HG03159 (cell line): ENCODE data around the gene MAP3K14.
A peak's percentile ranks its signal among the peaks of the same experiment; 100 is the strongest.

ENCODE experiments used
- ATAC-seq: cut with Tn5 transposase; IDR thresholded peaks from one replicate; pipeline ENCODE4 v1.9.1; 2021; ENCODE audit warnings: mild to moderate bottlenecking, moderate library complexity; ENCODE audit not compliant: unreplicated experiment

The MAP3K14 gene

DNA sequence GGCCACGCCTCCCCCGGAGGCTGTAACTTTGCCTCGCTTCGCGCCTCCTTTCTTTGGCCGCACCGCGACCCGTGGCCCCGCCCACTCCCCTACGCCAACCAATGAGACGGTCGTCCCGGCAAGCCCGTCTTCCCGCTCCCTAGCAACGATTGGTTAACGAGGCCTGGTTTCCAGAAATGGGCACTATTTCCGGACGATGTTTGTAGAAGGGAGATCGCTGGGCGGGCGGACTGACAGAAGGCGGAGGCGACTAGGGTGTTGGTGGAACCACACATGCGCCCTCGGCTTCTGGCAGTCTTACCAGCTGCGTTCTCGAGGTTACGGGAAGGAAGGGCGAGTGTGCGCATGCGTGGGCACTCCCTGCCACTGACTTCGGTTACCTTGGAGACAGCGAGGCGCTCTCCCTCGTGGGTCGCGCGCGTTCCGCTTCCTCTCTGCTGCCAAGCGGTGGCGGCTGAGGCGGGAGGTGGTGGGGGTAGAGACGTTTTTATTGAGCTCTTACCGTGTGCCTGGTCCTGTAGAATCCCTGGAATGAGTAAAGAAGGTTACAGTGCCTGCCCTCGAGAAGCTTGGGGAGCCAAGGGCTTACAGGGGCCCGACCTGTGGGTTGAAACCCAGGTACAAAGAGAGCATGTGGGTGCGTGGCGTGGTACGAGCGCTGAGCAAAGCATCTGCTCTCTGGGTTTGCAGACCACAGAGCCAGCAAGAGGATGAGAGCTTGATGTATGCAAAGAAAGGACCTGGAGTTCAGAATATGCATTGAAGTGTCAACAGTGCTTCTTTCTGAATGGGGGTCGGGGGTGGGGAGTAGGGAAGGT, 500 bp upstream of the MAP3K14 start:
- ATAC-seq: peak; percentile 68

DNA sequence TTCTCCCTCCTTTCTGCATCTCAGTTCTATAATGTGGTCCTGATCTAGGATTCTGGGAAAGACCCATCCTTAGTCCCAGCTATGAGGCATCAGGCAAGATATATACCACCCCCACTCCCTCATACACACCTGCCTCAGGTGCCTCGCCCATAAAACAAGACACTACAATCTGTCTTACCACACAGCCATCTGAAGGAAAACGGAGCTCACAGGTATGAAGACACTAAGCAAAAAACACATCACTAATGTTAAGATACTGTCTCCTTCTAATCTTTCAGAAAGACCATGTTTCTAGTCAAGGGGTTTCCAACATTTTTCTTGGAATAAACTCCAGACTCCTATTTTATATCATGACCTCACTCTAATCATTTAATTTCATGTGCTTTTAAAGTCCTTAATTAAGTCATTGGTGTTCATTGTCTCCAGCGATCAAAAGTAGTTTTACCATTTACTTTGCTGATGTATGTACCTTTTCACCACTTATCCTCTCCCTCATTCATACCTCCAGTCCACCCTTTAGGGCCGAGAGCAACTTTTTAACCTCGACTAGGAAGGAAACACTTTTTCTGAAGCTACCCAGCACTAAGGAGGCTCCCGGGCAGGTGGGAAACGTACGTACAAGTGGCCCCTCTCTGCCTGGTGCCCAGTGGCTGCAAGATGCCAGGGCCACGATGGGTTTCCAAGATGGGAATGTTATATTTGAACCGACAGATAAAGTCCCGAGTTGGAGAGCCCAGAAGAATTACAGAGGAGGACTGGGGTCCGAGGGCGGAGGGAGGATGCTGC, 979 bp downstream of the MAP3K14 start:
- ATAC-seq: no peak

DNA sequence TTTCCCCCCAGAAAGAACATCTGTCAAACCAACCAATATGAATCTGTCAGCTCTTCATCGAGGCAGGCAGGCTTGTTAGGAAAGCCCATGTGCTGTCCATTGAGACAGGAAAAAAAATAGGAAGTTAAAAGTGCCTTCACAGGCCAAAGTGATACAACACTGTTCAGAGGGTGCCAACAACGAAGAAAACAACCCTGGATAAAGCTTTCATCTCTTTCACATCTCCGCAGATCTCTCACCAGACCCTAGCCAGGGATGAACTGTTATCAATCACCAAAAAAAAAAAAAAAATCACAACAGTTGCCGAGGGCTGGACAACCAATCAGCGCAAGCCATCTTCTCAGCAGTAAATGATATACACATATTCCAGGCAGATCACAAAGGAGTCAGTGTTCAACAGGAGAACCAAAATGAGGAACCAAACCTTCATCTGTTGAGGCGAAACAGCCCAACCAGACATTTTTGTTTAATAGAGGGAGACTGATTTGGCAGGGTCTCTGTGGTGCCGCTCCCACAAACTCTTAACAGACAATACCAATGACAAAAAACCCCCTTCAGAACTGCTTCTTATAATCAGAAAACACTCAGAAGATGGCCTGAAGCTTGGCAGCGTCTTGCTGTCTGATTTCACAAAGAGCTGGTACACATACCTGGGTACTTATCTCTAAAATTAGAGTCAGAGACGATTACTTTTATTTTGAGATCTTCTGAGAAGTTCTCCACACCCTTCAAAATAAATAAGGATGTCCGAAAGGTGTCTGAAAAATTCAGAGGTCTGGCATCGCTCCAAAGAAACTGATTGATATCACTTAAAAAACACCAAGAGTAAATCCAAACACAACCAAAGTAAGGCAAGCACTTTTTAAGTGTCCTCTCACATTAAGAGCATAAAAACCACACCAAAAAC, 1.8 kb downstream of the MAP3K14 start:
- no peak for ATAC-seq

DNA sequence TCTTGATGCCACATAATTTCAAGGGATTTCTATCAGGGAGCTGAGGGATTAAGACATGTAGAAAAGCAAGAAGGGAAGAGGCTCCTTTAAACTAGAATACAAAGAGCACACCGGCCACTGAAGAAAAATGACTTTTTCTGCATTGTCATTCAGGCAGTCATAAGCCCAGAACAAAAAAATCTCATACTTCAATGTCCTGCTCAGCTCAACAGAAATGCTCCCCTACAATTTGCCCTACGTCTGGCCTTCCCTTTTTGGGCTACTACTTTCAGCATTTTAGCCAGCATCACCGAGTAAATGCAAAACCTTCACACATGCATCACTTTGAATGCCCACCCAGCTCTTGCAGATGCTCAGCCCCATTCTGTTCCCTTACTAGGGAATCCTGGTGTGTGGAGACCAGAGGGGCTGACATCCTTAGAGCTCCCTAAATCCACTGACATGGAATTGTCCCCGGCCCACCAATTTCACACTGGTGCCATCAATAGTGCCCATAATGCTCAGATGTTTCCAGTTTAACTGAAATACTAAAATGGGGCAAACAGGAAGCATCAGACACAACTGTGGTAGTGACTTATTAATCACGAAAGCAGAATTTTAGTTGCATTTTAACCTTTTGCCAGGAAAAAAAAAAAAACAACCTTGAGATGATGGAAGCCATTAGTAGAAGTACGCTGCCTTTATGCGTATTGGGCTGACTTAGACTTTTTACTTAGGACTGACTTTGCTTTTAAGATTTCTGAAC, 2.7 kb downstream of the MAP3K14 start:
- no peak for ATAC-seq

DNA sequence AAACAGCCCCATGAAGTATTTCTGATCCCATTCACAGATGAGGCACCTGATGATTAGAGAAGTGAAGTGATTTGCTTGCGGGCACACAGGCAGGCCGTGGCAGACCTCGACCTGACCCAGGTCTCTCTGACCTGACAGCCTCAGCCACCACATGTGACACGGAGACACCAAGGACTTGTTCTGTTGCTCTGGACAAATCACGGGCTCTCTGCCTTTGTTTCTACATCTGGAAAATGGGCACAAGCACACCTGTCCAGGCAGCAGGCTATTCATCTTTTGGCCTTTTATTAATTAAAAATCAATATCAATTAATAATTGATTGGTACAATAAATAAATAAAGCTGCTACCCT, 3.4 kb downstream of the MAP3K14 start:
- no peak for ATAC-seq

DNA sequence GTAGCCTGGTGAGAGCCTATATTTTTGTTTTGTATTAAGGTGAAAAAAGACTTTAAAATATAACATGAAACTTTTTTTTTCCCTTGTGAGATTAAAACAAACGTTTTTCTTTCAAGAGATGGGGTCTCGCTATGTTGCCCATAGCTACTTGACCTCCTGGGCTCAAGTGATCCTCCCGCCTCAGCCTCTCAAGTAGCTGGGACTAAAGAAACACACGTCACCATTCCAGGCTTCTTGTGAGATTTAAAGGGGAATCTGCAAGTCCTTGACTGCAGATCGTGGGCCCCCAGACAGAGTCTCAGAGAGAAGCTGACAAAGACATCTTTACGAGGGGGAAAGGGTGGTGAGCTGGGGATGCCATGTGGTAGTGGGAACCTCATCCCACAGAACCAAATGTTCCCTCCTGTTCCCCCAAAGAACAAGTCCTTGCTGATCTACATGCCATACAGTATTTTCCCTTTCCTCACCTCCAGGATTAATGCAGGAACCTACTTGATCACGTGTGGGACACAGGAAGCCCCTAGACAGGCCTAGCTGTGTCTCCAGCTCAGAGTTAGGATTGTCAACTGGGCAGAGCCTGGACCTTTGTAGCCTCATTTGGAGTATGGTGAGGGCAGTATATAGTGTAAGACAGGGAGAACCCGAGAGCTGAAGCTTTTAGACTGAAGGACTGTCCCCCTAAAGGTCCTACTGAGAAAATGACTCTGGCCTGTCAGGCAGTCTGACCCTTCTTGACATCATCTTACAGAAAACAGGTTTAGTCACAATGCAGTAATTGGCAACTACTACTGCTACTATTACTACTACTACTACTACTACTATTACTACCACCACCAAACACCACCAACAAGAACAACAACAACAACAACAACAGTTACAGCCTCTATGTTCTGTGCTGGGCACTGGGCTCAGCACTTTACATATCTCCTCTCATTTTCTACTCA, 4.1 kb downstream of the MAP3K14 start:
- ATAC-seq: no peak

DNA sequence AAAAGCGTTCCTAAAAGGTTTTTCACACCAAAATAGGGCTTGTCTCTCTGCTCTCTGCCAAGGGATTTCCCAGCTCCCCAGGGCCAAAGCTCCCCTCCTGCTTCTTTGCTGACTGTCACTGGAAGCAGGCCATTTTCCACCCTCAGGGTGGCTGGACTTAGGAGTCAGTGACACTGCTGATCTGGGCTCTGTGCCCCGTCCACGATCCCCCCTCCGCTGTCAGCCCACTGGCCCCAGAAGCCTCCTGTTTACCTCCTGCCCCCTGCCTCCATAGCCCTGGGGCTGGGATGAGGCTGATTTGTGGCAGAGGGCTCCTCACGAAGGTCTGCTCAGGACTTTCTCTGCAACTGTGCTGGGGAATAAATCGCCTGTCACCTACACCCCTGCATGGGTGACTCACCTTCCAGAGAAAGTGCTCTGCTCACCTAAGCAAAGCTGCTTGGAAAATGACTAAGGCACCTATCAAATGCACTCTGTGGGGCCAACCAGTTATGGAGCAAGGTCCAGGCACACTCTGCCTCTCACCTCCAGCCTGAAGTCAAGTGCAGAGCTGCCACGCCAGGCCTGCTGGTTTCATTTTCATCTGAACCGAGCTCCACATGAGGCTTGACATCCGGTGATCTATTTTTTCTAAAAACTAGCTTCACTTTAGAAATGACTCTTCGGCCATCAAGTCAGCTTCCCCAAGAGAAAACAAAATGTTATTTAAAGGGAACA, 4.9 kb downstream of the MAP3K14 start:
- ATAC-seq: no peak

DNA sequence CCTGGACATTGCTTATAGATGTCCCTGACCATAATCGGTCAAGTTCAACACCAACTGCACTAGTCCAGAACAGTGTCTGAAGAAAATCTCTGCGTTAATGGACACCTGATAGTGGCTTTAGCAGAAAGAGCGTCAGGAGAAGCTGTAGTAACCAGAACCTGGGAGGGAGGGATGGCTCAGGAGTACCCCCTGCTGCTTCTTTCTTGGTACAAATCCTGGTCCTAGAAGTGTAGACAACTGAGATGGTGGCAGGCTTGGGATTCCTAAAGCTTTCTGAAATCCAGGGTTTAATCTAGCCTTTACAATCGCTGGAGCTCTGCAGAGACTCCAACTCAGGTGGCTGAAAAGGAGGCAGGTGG, 5.4 kb downstream of the MAP3K14 start:
- no peak for ATAC-seq

DNA sequence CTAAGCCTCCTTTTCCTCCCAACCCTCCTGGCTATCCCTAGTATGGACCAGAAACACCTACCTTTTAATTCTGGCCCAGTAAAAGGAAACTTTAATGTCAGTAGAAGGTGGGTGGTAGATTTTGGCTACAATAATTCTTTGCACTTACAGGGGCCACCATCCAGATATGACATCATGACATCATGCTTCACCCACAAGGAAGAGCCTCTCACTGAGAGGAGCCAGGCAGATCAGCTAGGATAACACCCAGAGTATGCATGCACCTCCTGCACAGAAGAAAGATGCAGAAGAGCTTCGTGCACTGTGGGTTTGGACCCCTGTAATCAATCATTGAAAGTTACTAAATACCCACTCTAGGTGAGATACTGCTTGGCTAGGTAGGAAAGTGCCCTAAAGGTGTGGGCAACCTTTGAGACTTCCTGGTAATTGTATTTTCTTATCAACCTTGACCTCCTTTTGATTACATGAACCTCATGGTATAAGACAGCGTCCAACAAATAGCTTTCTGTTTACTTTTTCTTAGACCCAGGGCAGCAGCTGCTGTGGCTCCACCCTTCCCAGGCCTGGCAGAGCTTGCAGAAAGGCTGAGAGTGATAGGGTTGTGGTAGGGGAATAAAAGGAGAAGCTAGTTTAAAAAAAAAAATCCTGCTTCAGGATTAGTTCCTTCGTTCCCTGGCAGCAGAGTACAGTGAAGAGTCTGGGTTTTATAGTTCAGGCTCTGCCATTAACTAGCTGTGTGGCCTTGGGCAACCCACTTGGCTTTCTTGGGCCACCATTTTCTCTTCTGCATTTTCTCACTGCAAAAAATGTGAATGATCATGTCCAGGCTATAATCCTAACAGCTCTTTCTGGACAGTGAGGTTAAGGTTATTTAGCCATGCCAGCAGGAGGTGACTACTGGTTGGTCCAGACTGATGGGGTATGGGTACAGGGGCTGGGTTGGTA, 6.2 kb downstream of the MAP3K14 start:
- ATAC-seq: no peak

DNA sequence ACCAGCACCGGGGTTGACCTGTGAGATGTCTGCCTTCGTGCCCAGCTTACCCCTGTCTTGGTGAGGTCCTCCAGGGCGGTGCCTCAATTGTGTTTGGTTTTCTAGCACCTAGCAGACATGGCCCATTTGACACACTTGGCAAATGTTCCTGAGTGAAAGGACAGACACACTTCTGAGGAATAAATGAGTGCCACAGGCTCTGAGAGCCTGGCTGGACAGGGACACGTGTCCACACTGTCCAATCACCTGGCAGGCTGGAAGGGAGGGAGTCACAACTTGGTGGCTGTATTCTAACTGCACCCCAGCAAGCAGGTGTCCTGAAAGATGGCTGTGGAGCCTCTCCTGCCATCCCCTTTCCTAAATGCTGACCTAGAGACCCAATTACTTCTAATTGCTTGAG, 7.4 kb downstream of the MAP3K14 start:
- ATAC-seq: no peak

DNA sequence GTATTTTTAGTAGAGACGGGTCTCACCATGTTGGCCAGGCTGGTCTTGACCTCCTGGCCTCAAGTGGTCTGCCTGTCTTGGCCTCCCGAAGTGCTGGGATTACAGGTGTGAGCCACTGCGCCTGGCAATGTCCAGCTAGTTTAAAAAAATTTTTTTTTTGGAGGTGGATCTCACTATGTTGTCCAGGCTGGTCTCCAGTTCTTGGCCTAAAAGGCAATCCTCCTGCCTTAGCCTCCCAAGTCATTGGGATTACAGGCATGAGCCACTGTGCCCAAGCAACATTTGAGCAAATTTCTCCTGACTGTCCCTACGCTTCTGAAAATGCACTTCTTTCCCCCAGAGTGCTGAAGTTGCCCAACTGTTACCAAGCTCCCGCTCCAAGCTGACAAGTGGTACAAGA, 8.0 kb downstream of the MAP3K14 start:
- no peak for ATAC-seq

DNA sequence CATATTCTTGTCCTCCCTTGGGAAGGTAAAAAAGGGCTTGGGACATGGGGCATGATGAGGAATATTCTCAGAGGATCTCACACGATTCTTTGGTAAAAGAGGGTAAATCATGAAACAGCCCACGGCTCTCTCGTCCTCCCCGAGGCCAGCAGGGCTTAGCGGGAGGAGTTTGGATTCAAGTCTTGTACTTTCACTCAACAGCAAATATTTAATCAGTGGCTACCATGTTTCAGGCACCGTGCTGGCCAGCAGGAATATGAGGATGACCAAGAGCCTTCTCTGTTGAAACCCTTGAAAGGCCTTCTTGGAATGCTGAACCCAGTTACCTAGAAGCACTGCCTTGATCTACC, 8.8 kb downstream of the MAP3K14 start:
- ATAC-seq: no peak

DNA sequence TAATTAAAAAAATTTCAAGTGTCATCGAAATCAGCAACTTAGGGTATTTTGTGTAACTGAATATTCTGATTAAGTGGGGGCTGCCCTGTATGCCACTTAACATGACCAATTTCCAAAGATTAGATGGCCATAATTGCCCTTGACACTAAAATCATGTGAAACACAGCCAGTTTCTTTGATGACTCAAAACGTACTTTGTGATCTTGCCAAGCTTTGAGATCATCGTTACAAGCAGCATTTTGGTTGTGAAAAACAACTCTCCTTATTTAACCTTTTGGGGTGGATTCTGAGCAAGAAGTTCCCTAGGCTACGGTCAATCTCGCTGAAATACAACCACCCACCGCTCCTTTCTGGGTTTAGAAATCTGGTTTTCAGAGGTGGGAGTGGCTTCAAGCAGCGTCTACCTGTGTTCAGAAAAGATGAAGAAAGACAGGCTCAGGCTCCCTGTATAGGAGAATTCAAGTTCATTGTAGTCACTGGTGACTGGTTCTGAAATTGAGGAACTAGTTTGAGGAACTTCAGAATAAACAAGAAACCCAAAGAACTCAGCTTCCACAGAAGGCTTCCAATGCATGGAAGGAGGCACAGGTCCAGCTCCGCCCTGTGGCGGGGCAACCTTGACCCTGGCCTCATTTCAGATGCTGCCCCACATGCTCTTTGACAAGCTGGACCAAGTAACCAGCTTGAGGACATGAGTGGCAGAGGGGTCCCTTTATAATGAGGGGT, 9.4 kb downstream of the MAP3K14 start:
- no peak for ATAC-seq

DNA sequence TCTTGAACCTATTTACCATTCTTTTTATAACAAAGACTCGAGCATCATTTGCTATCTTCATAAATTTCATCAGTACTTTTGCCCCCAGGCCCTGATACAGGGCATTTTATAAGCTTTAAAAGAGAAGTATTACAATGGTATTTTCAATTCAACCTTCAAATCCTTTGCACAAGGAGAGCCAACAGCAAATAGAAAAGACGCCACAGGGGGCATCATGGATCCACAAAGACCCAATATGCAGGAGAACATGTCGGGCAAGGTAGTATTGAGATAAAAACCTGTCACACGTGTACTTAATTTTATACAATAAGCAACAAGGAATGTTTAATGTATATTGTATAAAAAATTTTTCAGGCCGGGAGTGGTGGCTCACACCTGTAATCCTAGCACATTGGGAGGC, 10.2 kb downstream of the MAP3K14 start:
- ATAC-seq: no peak

DNA sequence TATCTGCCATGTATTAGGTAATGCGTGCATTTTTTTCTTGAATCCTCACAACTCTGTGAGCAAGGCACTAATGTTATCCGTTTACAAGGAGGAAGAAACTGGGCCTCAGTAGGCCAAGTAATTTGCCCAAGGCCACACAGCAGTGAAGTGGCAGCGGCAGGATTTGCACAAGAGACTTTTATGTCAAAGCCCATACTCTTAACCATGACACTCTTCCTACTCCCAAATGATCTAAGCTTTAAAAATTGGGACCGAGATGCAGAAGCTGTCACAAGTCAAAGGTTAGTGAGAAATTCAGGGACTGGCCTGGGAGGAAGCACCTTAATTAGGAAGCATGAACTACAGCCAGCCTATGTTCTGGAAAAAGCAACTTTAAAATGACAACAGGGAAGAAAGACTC, 10.7 kb downstream of the MAP3K14 start:
- ATAC-seq: no peak

DNA sequence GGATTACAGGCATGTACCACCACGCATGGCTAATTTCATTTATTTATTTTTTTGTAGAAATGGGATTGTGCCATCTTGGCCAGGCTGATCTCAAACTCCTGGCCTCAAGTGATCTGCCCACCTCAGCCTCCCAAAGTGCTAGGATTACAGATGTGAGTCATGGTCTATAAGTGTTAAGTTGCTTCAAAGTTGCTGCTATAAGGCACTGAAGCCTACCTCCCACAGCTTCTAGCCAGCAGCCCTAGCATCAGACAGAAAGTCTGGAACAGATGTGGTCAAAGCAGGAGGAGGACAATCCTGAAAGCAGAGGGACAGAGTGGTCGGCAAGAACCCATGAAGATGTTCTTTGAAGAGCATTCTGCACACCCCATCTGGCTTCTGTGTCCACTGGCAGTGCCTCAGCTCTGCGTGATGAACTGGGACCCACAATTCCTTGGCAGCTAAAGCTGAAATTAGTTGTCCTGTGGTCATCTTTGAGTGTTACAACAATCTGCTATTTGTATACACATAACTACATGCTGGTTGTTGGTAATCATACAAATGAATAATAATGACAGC, 11.2 kb downstream of the MAP3K14 start:
- no peak for ATAC-seq

DNA sequence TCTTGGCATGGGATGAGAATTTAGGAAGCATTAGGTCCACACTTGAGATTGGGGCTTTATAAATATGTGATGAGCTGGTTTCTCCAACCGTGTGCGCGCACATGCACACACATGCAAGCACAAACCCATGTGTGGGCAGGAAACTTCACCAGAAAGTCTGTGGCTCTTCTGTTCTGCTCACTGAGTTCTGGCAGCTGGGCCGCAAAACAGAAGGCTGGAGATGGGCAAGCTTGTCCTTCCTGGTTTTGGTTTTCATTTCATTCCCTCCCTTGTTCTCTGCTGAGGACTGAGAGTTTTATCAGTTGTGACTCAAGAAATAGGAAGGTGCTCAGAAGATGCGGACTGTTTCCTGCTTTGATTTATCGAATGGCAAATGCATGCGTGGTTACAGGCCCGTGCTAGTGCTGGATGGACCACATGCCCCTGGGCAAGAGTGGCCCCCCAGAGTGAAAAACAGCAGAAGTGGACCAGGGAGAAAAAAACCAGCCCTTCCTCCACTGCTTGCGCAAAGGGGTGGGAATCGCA, 14.1 kb downstream of the MAP3K14 start:
- peak; percentile 58 for ATAC-seq
